Endothelial cell of umbilical vein (primary cell): ENCODE measurements around the gene ARHGEF19. TPM values are rescaled to one million over a fixed set of nuclear protein-coding genes. Genes with fewer than 3 reads are reported as not detected.
"Not testable (repeated sequence)": the region's sequence is repeated elsewhere in the genome, so short reads cannot be mapped to it uniquely, and the experiment has no call there.

Experiments
- BruUV-seq: library from RNA; stranded (reverse); fragments of 400-500 nt; replicated peaks from 2 replicates; lab custom pipeline; 2021; lab: Mats Ljungman, UMichigan
- CTCF ChIA-PET: fragments of 300-600, 350-600 bp; sonication (Branson Sonifier 250); formaldehyde crosslinking; loops from one replicate; lab custom pipeline; 2021; ENCODE audit warnings: antibody characterized with exemption, inconsistent platforms; lab: Charles Lee
- POLR2A ChIA-PET: fragments of 300-600, 350-600 bp; sonication (Branson Sonifier 250); formaldehyde crosslinking; loops from one replicate; lab custom pipeline; 2021; ENCODE audit warnings: antibody characterized with exemption, inconsistent platforms; lab: Charles Lee
- DNase-seq: peaks from one replicate; pipeline ENCODE4 v3.0.0-alpha.2; 2011; ENCODE audit warnings: low read depth, low spot score
- FAIRE-seq: peaks from 2 replicates; lab custom pipeline; 2011; peaks lifted over from hg19 to GRCh38; lab: Jason Lieb, UNC
- H2AFZ ChIP-seq: 2 replicates; pipeline ENCODE4 v1.6.0; 2012; ENCODE audit warnings: low read depth, low read length, control low read depth, inconsistent platforms
- H3K27ac ChIP-seq: 2 replicates; pipeline ENCODE4 v1.5.1; 2011; ENCODE audit warnings: low read depth, mild to moderate bottlenecking, control low read depth, low read length, moderate library complexity; ENCODE audit not compliant: insufficient read depth
- H3K27me3 ChIP-seq, 2 experiments: 2 replicates each; pipeline versions ENCODE4 v1.6.0 to v1.6.1; 2011; ENCODE audit warnings: low read length in 2 of 2, mixed read lengths in 1 of 2; ENCODE audit not compliant: control insufficient read depth in 2 of 2, insufficient read depth in 2 of 2
- H3K36me3 ChIP-seq, 2 experiments: 2 replicates in 1 of 2; 3 replicates in 1 of 2; pipeline ENCODE4 v1.5.1; 2011; ENCODE audit warnings: low read length in 2 of 2, mild to moderate bottlenecking in 1 of 2, moderate library complexity in 1 of 2; ENCODE audit not compliant: control insufficient read depth in 2 of 2, insufficient read depth in 2 of 2; ENCODE audit errors: extremely low read depth in 1 of 2
- H3K4me1 ChIP-seq: 3 replicates; pipeline ENCODE4 v1.5.1; 2011; ENCODE audit warnings: mild to moderate bottlenecking, low read length; ENCODE audit not compliant: control insufficient read depth, insufficient read depth; ENCODE audit errors: extremely low read depth
- H3K4me2 ChIP-seq: 2 replicates; pipeline ENCODE4 v1.6.1; 2011; ENCODE audit warnings: low read length, control low read depth, mixed read lengths; ENCODE audit not compliant: insufficient read depth
- H3K4me3 ChIP-seq, 3 experiments: fragments of 200-600 bp in 1 of 3; sonication (generic), shearing (Covaris generic) in 1 of 3; replicated peaks in 1 of 3; 2 replicates each; pipeline ENCODE4 v1.5.1; 2011 to 2016; ENCODE audit warnings: control low read depth in 3 of 3, low read length in 3 of 3, mild to moderate bottlenecking in 2 of 3, inconsistent platforms in 1 of 3, low read depth in 1 of 3, moderate library complexity in 1 of 3; ENCODE audit not compliant: insufficient read depth in 1 of 3
- H3K79me2 ChIP-seq: 2 replicates; pipeline ENCODE4 v1.6.0; 2012; ENCODE audit warnings: low read length, inconsistent platforms; ENCODE audit not compliant: control insufficient read depth, insufficient read depth
- H3K9ac ChIP-seq: replicated peaks from 2 replicates; pipeline ENCODE3; 2011; ENCODE audit warnings: low read length, control low read depth; ENCODE audit not compliant: insufficient read depth; ENCODE audit errors: extremely low read depth
- H3K9me1 ChIP-seq: replicated peaks from 3 replicates; pipeline ENCODE4 v1.6.0; 2011; ENCODE audit warnings: mild to moderate bottlenecking, low read length; ENCODE audit not compliant: control insufficient read depth, insufficient read depth; ENCODE audit errors: extremely low read depth
- H3K9me3 ChIP-seq: replicated peaks from 2 replicates; pipeline ENCODE4 v1.5.1; 2012; ENCODE audit warnings: low read length, inconsistent platforms; ENCODE audit not compliant: control insufficient read depth, insufficient read depth
- H4K20me1 ChIP-seq: replicated peaks from 2 replicates; pipeline ENCODE3; 2011; ENCODE audit warnings: mild to moderate bottlenecking, low read length; ENCODE audit not compliant: control insufficient read depth, insufficient read depth; ENCODE audit errors: extremely low read depth
- CTCF ChIP-seq, 2 donors: IDR thresholded peaks; 1 replicate in 1 of 2; 2 replicates in 1 of 2; pipeline ENCODE4 v1.5.1; 2011; ENCODE audit warnings: low read length in 2 of 2, mild to moderate bottlenecking in 2 of 2, moderate library complexity in 2 of 2, control low read depth in 1 of 2, inconsistent platforms in 1 of 2, low read depth in 1 of 2; ENCODE audit not compliant: insufficient read depth in 1 of 2; ENCODE audit errors: extremely low read depth in 1 of 2
- EZH2 ChIP-seq: IDR thresholded peaks from 2 replicates; pipeline ENCODE4 v1.6.1; 2012; ENCODE audit warnings: borderline replicate concordance, low read depth, mild to moderate bottlenecking, moderate library complexity, low read length, inconsistent platforms; ENCODE audit not compliant: severe bottlenecking
- FOS ChIP-seq: IDR thresholded peaks from 2 replicates; pipeline ENCODE4 v1.6.1; 2011; ENCODE audit warnings: mild to moderate bottlenecking, low read length, moderate library complexity, borderline replicate concordance; ENCODE audit not compliant: insufficient read depth
- GATA2 ChIP-seq: IDR thresholded peaks from 2 replicates; pipeline ENCODE4 v1.7.0; 2011; ENCODE audit warnings: low read depth, mild to moderate bottlenecking, moderate library complexity, mixed read lengths, low read length; ENCODE audit not compliant: insufficient read length, insufficient read depth
- JUN ChIP-seq: IDR thresholded peaks from 2 replicates; pipeline ENCODE4 v1.6.1; 2011; ENCODE audit warnings: borderline replicate concordance, low read depth; ENCODE audit not compliant: insufficient read length, insufficient read depth
- MYC ChIP-seq: IDR thresholded peaks from one replicate; pipeline ENCODE4 v1.6.1; 2011; ENCODE audit warnings: mild to moderate bottlenecking, low read depth, low read length
- POLR2A ChIP-seq: IDR thresholded peaks from 2 replicates; pipeline ENCODE4 v1.6.1; 2012; ENCODE audit warnings: low read depth, mild to moderate bottlenecking, control low read depth, low read length
- POLR2AphosphoS5 ChIP-seq: IDR thresholded peaks from 2 replicates; pipeline ENCODE4 v1.6.1; 2012; ENCODE audit warnings: low read depth, mild to moderate bottlenecking, control low read depth, low read length, moderate library complexity; ENCODE audit not compliant: insufficient read depth
- dilution Hi-C: fragments of 300-500 bp; cut with MboI; formaldehyde crosslinking; loops from one replicate; pipeline ENCODE4 v1.15.0; 2019; ENCODE audit warnings: low sequenced_read_pairs; ENCODE audit not compliant: extremely low pct_ligation_motif_present
- intact Hi-C: fragments of 100-400 bp; cut with micrococcal nuclease; formaldehyde crosslinking; loops from one replicate; pipeline ENCODE4 v1.10.0; 2022
- polyA plus RNA-seq, 4 experiments: library from polyadenylated mRNA; depleted of rRNA in 3 of 4; stranded (reverse) in 3 of 4; unstranded in 1 of 4; fragments of >200 nt; gene quantifications; 2 replicates each; pipeline versions ENCODE4 v1.2.1 to v1.2.3, GENCODE V29; 2011 to 2012; ENCODE audit warnings: missing spikeins in 1 of 4
- total RNA-seq: library from RNA; stranded (reverse); gene quantifications from 2 replicates; pipeline ENCODE4 v1.2.3, GENCODE V29; 2021
- TF ChIP-seq, protein P1 (sequence below): IDR thresholded peaks from 2 replicates; pipeline ENCODE4 v1.6.1; 2011; ENCODE audit not compliant: insufficient read depth, insufficient read length

ARHGEF19 gene
- total and polyA plus RNA-seq, 2 donors (not counting 3 experiments of a cell fraction or from before 2014, with no cell fraction given): 6.2 to 8.0 TPM

GRCh38 chr1:16196874-16197273 is 15.6 kb downstream of the ARHGEF19 start:
- H2AFZ ChIP-seq: no peak overlapping the region
- no peaks in the 10 kb centered on the region for H3K27me3 ChIP-seq
- ChIA-PET POLR2A (no interaction called here), CTCF (no interaction called here)
- no peak overlapping the region for H3K27ac ChIP-seq
- H3K36me3 ChIP-seq: no peaks in the 10 kb centered on the region
- FAIRE-seq: no peak
- no peak overlapping the region for H3K4me2 ChIP-seq
- dilution Hi-C loops: no loop called here
- no peak for DNase-seq
- H3K9ac ChIP-seq: no peak overlapping the region
- H3K4me1 ChIP-seq: no peaks in the 10 kb centered on the region
- no peak overlapping the region for H3K4me3 ChIP-seq
- intact Hi-C loops: no loop called here
- no TSS peak for BruUV-seq
- H3K9me3 ChIP-seq: no peaks in the 10 kb centered on the region
- H3K79me2 ChIP-seq: no peaks in the 10 kb centered on the region
- TF ChIP-seq GATA2 (no peak), EZH2 (no peak), POLR2A (no peak), CTCF (IDR thresholded peaks at IDR 0.05; ENCODE audit: extremely low read depth in 1 of 2, insufficient read depth in 1 of 2, low read depth in 1 of 2, low read length in 2 of 2) (no peak), POLR2AphosphoS5 (no peak), JUN (no peak), FOS (no peak), MYC (no peak)
- TF ChIP-seq, protein P1, sequence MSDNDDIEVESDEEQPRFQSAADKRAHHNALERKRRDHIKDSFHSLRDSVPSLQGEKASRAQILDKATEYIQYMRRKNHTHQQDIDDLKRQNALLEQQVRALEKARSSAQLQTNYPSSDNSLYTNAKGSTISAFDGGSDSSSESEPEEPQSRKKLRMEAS: no peak
- H4K20me1 ChIP-seq: no peaks in the 10 kb centered on the region
- no peaks in the 10 kb centered on the region for H3K9me1 ChIP-seq

DNA sequence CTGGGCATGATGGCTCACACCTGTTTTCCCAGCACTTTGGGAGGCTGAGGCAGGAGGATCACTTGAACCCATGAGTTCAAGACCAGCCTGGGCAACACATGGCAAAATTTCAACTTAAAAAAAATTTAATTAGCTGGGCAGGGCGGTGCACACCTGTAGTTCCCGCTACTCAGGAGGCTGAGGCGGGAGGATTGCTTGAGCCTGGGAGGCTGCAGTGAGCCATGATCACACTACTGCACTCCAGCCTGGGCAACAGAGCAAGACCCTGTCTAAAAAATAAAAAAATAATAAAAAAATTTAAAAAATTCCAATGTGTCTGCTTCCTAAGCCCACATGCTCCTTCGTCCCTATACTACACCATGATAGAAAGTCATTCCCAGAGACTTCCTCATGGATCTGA is 16.3 kb downstream of the ARHGEF19 start:
- H3K79me2 ChIP-seq, POLR2A ChIA-PET, H3K4me2 ChIP-seq, H3K9ac ChIP-seq, H2AFZ ChIP-seq, DNase-seq, H3K27me3 ChIP-seq, FAIRE-seq, H3K36me3 ChIP-seq, H3K9me3 ChIP-seq, H3K27ac ChIP-seq, dilution Hi-C loops, CTCF ChIA-PET, H3K4me1 ChIP-seq, intact Hi-C loops, H3K4me3 ChIP-seq, H4K20me1 ChIP-seq, BruUV-seq, H3K9me1 ChIP-seq: not testable (repeated sequence)
